GM21423 (cell line): ENCODE measurements around the gene PCDHA1.
"Not testable (repeated sequence)": the region's sequence is repeated elsewhere in the genome, so short reads cannot be mapped to it uniquely, and the experiment has no call there.

Experiments
- ATAC-seq: cut with Tn5 transposase; IDR thresholded peaks from one replicate; pipeline ENCODE4 v1.9.1; 2021; ENCODE audit warnings: mild to moderate bottlenecking, moderate library complexity; ENCODE audit not compliant: unreplicated experiment

PCDHA1 gene

DNA sequence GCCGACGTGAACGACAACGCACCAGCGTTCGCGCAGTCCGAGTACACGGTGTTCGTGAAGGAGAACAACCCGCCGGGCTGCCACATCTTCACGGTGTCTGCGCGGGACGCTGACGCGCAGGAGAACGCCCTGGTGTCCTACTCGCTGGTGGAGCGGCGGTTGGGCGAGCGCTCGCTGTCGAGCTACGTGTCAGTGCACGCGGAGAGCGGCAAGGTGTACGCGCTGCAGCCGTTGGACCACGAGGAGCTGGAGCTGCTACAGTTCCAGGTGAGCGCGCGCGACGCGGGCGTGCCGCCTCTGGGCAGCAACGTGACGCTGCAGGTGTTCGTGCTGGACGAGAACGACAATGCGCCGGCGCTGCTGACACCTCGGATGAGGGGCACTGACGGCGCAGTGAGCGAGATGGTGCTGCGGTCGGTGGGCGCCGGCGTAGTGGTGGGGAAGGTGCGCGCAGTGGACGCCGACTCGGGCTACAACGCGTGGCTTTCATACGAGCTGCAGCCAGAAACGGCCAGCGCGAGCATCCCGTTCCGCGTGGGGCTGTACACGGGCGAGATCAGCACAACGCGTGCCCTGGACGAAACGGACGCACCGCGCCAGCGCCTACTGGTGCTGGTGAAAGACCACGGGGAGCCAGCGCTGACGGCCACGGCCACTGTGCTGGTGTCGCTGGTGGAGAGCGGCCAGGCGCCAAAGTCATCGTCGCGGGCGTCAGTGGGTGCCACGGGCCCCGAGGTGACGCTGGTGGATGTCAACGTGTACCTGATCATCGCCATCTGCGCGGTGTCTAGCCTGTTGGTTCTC lies 64.1 kb downstream of the PCDHA1 start:
- not testable (repeated sequence) for ATAC-seq

DNA sequence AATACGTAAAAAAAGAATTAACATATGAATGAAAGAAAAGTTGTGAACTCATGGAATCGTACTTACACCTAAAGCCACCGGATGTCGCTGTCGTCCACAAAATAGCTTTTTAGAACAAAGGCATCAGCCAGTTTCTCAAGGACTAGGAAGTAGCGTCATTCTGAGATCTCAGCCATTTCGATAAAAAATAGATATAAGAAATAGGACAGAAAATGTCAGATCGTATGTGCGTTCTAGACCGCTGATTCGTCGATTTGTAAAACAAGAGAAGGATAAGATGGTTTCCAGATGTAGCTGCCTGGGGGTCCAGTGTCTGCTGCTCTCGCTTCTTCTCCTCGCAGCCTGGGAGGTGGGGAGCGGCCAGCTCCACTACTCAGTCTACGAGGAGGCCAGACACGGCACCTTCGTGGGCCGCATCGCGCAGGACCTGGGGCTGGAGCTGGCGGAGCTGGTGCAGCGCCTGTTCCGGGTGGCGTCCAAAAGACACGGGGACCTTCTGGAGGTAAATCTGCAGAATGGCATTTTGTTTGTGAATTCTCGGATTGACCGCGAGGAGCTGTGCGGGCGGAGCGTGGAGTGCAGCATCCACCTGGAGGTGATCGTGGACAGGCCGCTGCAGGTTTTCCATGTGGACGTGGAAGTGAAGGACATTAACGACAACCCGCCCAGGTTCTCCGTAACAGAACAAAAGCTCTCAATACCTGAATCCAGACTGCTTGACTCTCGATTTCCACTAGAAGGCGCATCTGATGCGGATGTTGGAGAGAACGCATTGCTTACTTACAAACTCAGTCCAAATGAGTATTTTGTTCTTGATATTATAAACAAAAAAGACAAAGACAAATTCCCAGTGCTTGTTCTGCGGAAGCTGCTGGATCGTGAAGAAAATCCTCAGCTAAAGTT lies 70.1 kb downstream of the PCDHA1 start, which contains the start of gene PCDHA10:
TSS of gene PCDHA10 (plus strand) at position 126 of the 903 bp plus-strand sequence. CDS start at position 278, 152 bp downstream.
- no peak for ATAC-seq

DNA sequence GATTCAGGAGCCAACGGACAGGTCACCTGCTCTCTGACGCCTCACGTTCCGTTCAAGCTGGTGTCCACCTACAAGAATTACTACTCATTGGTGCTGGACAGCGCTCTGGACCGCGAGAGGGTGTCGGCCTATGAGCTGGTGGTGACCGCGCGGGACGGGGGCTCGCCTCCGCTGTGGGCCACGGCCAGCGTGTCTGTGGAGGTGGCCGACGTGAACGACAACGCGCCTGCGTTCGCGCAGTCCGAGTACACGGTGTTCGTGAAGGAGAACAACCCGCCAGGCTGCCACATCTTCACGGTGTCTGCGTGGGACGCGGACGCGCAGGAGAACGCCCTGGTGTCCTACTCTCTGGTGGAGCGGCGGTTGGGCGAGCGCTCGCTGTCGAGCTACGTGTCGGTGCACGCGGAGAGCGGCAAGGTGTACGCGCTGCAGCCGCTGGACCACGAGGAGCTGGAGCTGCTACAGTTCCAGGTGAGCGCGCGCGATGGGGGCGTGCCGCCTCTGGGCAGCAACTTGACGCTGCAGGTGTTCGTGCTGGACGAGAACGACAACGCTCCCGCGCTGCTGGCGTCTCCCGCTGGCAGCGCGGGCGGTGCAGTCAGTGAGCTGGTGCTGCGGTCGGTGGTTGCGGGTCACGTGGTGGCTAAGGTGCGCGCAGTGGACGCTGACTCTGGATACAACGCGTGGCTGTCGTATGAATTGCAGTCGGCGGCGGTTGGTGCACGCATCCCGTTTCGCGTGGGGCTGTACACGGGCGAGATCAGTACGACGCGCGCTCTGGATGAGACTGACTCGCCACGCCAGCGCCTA lies 71.4 kb downstream of the PCDHA1 start:
- no peak for ATAC-seq

DNA sequence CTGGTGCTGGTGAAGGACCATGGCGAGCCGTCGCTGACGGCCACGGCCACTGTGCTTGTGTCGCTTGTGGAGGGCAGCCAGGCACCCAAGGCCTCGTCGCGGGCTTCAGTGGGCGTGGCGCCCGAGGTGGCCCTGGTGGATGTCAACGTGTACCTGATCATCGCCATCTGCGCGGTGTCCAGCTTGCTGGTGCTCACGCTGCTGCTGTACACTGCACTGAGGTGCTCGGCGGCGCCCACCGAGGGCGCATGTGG lies 72.0 kb downstream of the PCDHA1 start:
- ATAC-seq = no peak

DNA sequence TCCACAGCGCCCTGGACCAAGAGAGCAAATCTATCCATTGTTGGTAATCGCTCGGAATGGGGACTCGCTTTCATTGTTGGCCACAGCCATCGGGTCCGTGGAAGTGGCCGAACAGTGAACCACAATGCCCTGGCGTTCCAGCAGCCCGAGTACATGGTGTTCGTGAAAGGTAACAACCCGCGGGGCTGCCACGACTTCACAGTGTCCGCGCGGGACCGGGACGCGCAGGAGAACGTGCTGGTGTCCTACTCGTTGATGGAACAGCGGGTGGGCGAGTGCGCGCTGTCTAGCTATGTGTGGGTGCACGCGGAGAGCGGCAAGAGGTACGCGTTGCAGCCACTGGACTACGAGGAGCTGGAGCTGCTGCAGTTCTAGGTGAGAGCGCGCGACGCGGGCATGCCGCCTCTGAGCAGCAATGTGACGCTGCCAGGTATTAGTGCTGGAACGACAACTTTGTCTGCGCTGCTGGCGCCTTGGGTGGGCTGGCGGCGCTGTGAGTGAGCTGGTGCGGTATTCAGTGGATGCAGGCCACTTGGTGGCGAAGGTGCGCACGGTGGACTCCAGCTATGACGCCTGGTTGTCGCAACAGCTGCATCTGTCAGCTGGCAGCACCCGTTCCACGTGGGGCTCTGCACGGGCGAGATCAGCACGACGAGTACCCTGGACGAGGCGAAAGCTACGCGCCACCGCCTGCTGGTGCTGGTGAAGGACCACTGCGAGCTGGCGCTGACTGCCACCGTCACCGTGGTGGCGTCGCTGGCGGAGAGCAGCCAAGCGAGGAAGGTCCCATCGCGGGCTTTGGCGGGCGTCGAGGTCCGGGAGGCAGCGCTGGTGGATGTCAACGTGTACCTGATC lies 76.7 kb downstream of the PCDHA1 start:
- no peak for ATAC-seq

DNA sequence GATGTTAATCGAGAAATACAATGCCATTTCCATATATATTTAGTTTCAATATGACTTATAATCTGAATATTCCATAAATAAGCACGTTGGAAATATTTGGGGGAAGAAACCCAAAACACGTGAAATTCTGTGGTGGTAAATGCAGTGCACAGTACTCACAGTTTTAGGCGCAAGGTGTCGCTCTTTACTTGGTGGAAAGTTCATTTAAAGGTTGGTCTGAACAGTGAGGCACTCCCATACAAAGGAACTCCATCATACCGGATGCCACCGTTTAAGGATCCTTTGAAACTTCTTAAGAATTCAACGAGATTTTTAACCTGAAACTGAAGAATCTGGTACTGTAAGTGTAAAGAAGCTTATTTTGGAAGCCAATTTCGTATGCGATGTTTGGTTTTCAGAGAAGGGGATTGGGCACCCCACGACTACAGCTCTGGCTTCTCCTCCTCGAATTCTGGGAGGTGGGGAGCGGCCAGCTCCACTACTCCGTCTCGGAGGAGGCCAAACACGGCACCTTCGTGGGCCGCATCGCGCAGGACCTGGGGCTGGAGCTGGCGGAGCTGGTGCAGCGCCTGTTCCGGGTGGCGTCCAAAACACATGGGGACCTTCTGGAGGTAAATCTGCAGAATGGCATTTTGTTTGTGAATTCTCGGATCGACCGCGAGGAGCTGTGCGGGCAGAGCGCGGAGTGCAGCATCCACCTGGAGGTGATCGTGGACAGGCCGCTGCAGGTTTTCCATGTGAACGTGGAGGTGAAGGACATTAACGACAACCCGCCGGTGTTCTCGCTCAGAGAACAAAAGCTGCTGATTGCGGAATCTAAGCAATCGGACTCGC lies 83.0 kb downstream of the PCDHA1 start, which contains the start of gene PCDHA11:
TSS of gene PCDHA11 (plus strand) at position 237 of the 834 bp plus-strand sequence. CDS start at position 384, 147 bp downstream.
- no peak for ATAC-seq

DNA sequence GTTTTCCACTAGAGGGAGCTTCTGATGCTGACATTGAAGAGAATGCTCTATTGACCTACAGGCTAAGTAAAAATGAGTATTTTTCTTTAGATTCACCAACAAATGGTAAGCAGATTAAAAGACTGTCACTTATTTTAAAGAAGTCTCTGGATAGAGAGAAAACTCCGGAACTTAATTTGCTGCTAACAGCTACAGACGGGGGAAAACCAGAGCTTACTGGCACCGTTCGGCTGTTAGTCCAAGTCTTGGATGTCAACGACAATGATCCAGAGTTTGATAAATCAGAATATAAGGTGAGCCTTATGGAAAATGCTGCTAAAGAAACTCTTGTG lies 83.6 kb downstream of the PCDHA1 start:
- no peak for ATAC-seq

DNA sequence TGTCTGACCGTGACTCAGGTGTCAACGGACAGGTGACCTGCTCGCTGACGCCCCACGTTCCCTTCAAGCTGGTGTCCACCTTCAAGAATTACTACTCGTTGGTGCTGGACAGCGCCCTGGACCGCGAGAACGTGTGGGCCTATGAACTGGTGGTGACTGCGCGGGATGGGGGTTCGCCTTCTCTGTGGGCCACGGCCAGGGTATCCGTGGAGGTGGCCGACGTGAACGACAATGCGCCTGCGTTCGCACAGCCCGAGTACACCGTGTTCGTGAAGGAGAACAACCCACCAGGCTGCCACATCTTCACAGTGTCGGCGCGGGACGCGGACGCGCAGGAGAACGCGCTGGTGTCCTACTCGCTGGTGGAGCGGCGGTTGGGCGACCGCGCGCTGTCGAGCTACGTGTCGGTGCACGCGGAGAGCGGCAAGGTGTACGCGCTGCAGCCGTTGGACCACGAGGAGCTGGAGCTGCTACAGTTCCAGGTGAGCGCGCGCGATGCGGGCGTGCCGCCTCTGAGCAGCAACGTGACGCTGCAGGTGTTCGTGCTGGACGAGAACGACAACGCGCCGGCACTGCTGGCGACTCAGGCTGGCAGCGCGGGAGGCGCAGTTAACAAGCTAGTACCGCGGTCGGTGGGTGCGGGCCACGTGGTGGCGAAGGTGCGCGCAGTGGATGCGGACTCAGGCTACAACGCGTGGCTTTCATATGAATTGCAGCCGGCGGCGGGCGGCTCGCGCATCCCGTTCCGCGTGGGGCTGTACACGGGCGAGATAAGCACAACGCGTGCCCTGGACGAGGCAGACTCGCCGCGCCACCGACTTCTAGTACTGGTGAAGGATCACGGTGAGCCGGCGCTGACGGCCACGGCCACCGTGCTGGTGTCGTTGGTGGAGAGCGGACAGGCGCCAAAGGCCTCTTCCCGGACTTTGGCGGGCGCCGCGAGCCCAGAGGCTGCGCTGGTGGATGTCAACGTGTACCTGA lies 84.6 kb downstream of the PCDHA1 start:
- no peak for ATAC-seq

DNA sequence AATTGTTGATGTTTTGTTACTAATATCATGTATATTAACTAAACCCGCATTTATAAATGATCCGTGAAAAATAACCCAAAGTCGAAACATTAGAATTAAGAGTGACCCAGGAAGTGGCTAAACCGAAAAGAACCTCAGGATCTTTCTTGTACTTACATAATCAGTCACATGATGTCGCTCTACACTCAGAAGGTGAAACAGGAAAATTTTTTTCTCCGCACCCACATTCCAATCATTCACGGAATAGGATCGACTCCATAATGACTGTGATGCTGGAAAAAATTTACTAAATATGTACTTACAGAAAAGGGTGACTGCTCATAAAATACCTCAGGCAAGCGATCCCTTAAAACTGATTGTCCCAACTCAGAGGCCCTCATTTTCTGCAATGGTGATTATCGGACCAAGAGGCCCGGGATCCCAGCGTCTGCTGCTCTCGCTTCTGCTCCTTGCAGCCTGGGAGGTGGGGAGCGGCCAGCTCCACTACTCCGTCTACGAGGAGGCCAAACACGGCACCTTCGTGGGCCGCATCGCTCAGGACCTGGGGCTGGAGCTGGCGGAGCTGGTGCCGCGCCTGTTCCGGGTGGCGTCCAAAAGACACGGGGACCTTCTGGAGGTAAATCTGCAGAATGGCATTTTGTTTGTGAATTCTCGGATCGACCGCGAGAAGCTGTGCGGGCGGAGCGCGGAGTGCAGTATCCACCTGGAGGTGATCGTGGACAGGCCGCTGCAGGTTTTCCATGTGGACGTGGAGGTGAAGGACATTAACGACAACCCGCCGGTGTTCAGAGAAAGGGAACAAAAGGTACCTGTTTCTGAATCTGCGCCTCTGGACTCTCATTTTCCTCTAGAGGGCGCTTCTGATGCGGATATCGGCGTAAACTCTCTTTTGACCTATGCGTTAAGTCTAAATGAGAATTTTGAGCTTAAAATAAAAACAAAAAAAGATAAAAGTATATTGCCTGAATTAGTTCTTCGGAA lies 89.4 kb downstream of the PCDHA1 start, which contains the start of gene PCDHA12:
TSS of gene PCDHA12 (plus strand) at position 224 of the 981 bp plus-strand sequence. CDS start at position 389, 165 bp downstream.
- ATAC-seq = no peak

DNA sequence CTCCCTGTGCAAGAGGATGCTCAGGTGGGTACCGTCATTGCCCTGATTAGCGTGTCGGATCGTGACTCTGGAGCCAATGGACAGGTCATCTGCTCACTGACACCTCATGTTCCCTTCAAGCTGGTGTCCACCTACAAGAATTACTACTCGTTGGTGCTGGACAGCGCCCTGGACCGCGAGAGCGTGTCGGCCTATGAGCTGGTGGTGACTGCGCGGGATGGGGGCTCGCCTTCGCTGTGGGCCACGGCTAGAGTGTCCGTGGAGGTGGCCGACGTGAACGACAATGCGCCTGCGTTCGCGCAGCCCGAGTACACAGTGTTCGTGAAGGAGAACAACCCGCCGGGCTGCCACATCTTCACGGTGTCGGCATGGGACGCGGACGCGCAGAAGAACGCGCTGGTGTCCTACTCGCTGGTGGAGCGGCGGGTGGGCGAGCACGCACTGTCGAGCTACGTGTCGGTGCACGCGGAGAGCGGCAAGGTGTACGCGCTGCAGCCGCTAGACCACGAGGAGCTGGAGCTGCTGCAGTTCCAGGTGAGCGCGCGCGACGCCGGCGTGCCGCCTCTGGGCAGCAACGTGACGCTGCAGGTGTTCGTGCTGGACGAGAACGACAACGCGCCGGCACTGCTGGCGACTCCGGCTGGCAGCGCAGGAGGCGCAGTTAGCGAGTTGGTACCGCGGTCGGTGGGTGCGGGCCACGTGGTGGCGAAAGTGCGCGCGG lies 90.8 kb downstream of the PCDHA1 start:
- ATAC-seq = not testable (repeated sequence)

DNA sequence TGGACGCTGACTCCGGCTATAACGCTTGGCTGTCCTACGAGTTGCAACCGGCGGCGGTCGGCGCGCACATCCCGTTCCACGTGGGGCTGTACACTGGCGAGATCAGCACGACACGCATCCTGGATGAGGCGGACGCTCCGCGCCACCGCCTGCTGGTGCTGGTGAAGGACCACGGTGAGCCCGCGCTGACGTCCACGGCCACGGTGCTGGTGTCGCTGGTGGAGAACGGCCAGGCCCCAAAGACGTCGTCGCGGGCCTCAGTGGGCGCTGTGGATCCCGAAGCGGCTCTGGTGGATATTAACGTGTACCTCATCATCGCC lies 91.3 kb downstream of the PCDHA1 start:
- ATAC-seq = no peak

DNA sequence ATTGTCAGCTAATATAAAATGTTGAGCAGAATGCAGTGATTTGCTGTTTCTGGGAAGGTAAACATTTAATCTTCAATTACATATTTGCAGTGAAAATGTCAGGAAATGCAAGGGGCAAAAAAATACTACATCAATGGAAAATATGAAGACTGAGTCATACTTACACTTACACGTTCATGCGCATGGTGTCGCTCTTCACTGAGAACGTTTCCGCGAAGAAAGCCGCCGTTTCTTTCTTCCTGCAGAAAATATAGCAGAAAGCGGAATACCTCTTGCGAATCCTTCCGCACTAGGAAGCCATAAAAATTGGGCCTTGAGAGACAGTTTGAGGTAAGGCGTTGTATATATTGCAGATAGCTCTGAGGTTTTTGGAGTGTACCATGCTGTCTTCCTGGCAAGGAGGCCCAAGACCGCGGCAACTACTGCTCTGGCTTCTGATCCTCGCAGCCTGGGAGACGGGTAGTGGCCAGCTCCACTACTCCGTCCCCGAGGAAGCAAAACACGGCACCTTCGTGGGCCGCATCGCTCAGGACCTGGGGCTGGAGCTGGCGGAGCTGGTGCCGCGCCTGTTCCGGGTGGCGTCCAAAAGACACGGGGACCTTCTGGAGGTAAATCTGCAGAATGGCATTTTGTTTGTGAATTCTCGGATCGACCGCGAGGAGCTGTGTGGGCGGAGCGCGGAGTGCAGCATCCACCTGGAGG lies 96.1 kb downstream of the PCDHA1 start, which contains the start of gene PCDHA13:
TSS of gene PCDHA13 (plus strand) at position 236 of the 702 bp plus-strand sequence. CDS start at position 381, 145 bp downstream.
- no peak for ATAC-seq

DNA sequence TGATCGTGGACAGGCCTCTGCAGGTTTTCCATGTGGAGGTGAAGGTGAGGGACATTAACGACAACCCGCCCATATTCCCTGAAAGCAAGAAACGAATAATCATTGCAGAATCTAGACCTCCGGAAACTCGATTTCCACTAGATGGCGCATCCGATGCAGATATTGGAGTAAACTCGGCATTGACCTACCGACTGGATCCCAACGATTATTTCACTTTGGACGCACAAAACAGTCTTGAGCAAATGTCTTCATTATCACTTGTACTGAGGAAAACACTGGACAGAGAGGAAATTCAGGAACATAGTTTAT lies 96.6 kb downstream of the PCDHA1 start:
- ATAC-seq = no peak

DNA sequence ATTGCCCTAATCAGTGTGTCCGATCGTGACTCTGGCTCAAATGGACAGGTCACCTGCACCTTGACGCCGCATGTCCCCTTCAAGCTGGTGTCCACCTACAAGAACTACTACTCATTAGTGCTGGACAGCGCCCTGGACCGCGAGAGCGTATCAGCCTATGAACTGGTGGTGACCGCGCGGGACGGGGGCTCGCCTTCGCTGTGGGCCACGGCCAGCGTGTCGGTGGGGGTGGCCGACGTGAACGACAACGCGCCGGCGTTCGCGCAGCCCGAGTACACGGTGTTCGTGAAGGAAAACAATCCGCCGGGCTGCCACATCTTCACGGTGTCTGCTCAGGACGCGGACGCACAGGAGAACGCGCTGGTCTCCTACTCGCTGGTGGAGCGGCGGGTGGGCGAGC lies 97.4 kb downstream of the PCDHA1 start:
- ATAC-seq = no peak

DNA sequence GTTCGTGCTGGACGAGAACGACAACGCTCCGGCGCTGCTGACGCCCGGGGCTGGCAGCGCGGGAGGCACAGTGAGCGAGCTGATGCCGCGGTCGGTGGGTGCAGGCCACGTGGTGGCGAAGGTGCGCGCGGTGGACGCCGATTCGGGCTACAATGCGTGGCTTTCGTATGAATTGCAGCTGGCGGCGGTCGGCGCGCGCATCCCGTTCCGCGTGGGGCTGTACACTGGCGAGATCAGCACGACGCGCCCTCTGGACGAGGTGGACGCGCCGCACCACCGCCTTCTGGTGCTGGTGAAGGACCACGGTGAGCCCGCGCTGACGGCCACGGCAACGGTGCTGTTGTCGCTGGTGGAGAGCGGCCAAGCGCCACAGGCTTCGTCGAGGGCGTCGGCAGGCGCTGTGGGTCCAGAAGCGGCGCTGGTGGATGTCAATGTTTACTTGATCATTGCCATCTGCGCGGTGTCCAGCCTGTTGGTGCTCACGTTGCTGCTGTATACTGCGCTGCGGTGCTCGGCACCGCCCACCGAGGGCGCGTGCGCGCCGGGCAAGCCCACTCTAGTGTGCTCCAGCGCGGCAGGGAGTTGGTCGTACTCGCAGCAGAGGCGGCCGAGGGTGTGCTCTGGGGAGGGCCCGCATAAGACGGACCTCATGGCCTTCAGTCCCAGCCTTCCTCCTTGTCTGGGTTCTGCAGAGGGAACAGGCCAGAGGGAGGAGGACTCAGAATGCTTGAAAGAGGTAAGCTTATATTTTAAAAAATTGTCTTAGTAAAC lies 98.2 kb downstream of the PCDHA1 start:
- no peak for ATAC-seq
